HepG2 (cell line): ENCODE measurements around the gene MADCAM1. TPM values are rescaled to one million over a fixed set of nuclear protein-coding genes. Genes with fewer than 3 reads are reported as not detected.

ENCODE experiments used
- ATF5 ChIP-seq: sonication (generic); formaldehyde crosslinking; IDR thresholded peaks from 2 replicates; pipeline ENCODE4 v1.4.0; 2020; ENCODE audit warnings: mild to moderate bottlenecking, low read depth, missing genetic modification reagents
- CBX1 ChIP-seq: IDR thresholded peaks from one replicate; pipeline ENCODE4 v1.6.1; 2016; ENCODE audit warnings: antibody characterized with exemption, low read depth
- HMG20B ChIP-seq: conservative IDR thresholded peaks from 2 replicates; pipeline ENCODE4 v1.6.1; 2016; ENCODE audit warnings: missing genetic modification reagents, missing compliant biosample characterization
- KAT7 ChIP-seq: IDR thresholded peaks from 2 replicates; pipeline ENCODE4 v1.6.1; 2018; ENCODE audit warnings: borderline replicate concordance, missing compliant biosample characterization
- MEF2D ChIP-seq: sonication (generic); formaldehyde crosslinking; IDR thresholded peaks from 2 replicates; pipeline ENCODE4 v1.5.1; 2020; ENCODE audit warnings: mild to moderate bottlenecking, missing genetic modification reagents
- NFIC ChIP-seq: IDR thresholded peaks from 2 replicates; pipeline ENCODE4 v1.6.1; 2012; ENCODE audit warnings: mild to moderate bottlenecking, low read length, inconsistent platforms
- PBX3 ChIP-seq: sonication (generic); formaldehyde crosslinking; IDR thresholded peaks from 2 replicates; pipeline ENCODE4 v1.8.1; 2023; ENCODE audit warnings: missing genetic modification reagents, inconsistent platforms, borderline replicate concordance
- SALL2 ChIP-seq: sonication (generic); formaldehyde crosslinking; IDR thresholded peaks from 2 replicates; pipeline ENCODE4 v1.8.1; 2023; ENCODE audit warnings: mild to moderate bottlenecking, missing genetic modification reagents, inconsistent platforms
- SNAPC5 ChIP-seq: sonication (generic); formaldehyde crosslinking; IDR thresholded peaks from 2 replicates; pipeline ENCODE4 v1.8.1; 2023; ENCODE audit warnings: mild to moderate bottlenecking, missing genetic modification reagents, borderline replicate concordance
- TMF1 ChIP-seq: sonication (generic); formaldehyde crosslinking; IDR thresholded peaks from 2 replicates; pipeline ENCODE4 v1.8.1; 2022; ENCODE audit warnings: low read depth, missing genetic modification reagents
- TRIM22 ChIP-seq: fragments of 450-650 bp; IDR thresholded peaks from 2 replicates; pipeline ENCODE4 v1.6.1; 2017
- ZNF136 ChIP-seq: sonication (generic); formaldehyde crosslinking; IDR thresholded peaks from 2 replicates; pipeline ENCODE4 v1.8.1; 2022; ENCODE audit warnings: low read depth, mild to moderate bottlenecking, moderate library complexity, missing genetic modification reagents
- ZNF510 ChIP-seq: sonication (generic); formaldehyde crosslinking; IDR thresholded peaks from 2 replicates; pipeline ENCODE4 v1.4.0; 2020; ENCODE audit warnings: low read depth, mild to moderate bottlenecking, missing genetic modification reagents
- ZNF512B ChIP-seq: sonication (generic); formaldehyde crosslinking; IDR thresholded peaks from 2 replicates; pipeline ENCODE4 v1.5.1; 2020; ENCODE audit warnings: missing genetic modification reagents, mild to moderate bottlenecking, borderline replicate concordance
- ZNF564 ChIP-seq: sonication (generic); formaldehyde crosslinking; IDR thresholded peaks from 2 replicates; pipeline ENCODE4 v1.8.1; 2023; ENCODE audit warnings: mild to moderate bottlenecking, missing genetic modification reagents
- ZNF589 ChIP-seq: sonication (generic); formaldehyde crosslinking; conservative IDR thresholded peaks from 2 replicates; pipeline ENCODE4 v1.8.0; 2022; ENCODE audit warnings: mild to moderate bottlenecking, moderate library complexity, missing genetic modification reagents
- ZNF674 ChIP-seq: sonication (generic); formaldehyde crosslinking; IDR thresholded peaks from 2 replicates; pipeline ENCODE4 v1.5.0; 2020; ENCODE audit warnings: low read depth, mild to moderate bottlenecking, missing genetic modification reagents
- ZNF770 ChIP-seq: sonication (generic); formaldehyde crosslinking; IDR thresholded peaks from 2 replicates; pipeline ENCODE4 v1.5.0; 2020; ENCODE audit warnings: mild to moderate bottlenecking, missing genetic modification reagents
- polyA plus RNA-seq, 8 experiments: library from polyadenylated mRNA; depleted of rRNA in 3 of 8; stranded (reverse) in 7 of 8; unstranded in 1 of 8; fragments of >200 nt; fragmentation: Illumina TruSeq in 4 of 8; extraction: Trizol in 4 of 8; gene quantifications; 2 replicates each; pipeline versions ENCODE4 v1.2.1 to v1.2.3, GENCODE V29; 2011 to 2016; ENCODE audit warnings: low read depth in 4 of 8, missing spikeins in 1 of 8, mixed read lengths in 1 of 8; ENCODE audit not compliant: insufficient read depth in 1 of 8
- total RNA-seq, 5 experiments: library from RNA; depleted of rRNA; stranded (reverse); fragments of >200 nt; fragmentation: Illumina TruSeq; extraction: Trizol; gene quantifications; 2 replicates each; pipeline ENCODE4 v1.2.3, GENCODE V29; 2016; ENCODE audit warnings: low read depth in 1 of 5

Gene MADCAM1
- total and polyA plus RNA-seq, 2 of the 13 experiments (the other 11 are each of a cell fraction or from before 2014, with no cell fraction given): 0.29 to 0.33 TPM

- TF ChIP-seq ZNF589 (no peak), ZNF564 (CRISPR knock-in tag) (peak; percentile 73; the same call in 1 of the 2 replicates), TRIM22 (no peak), HMG20B (CRISPR knock-in tag) (no peak), KAT7 (CRISPR knock-in tag) (no peak; the same call in 1 of the 2 replicates), NFIC (no peak), ZNF136 (CRISPR knock-in tag) (no peak; the same call in 1 of the 2 replicates), ZNF512B (CRISPR knock-in tag) (no peak), CBX1 (no peak), TMF1 (CRISPR knock-in tag) (peak; percentile 68; the same call in 1 of the 2 replicates), ZNF510 (CRISPR knock-in tag) (no peak), MEF2D (CRISPR knock-in tag) (no peak), SNAPC5 (CRISPR knock-in tag) (no peak), ZNF674 (CRISPR knock-in tag) (no peak), SALL2 (CRISPR knock-in tag) (peak; percentile 82; the same call in 1 of the 2 replicates), PBX3 (CRISPR knock-in tag) (no peak), ATF5 (CRISPR knock-in tag) (no peak), ZNF770 (CRISPR knock-in tag) (no peak; the same call in 1 of the 2 replicates)
Observed at GRCh38 chr19:488505-489417, 7.5 kb upstream of the MADCAM1 start (continued).
